Endothelial cell of umbilical vein (primary cell): ENCODE results near the gene GFAP. TPM values are rescaled to one million over a fixed set of nuclear protein-coding genes. Genes with fewer than 3 reads are reported as not detected.

Source experiments
- BruUV-seq: library from RNA; stranded (reverse); fragments of 400-500 nt; replicated peaks from 2 replicates; lab custom pipeline; 2021; lab: Mats Ljungman, UMichigan
- CTCF ChIA-PET: fragments of 300-600, 350-600 bp; sonication (Branson Sonifier 250); formaldehyde crosslinking; loops from one replicate; lab custom pipeline; 2021; ENCODE audit warnings: antibody characterized with exemption, inconsistent platforms; lab: Charles Lee
- POLR2A ChIA-PET: fragments of 300-600, 350-600 bp; sonication (Branson Sonifier 250); formaldehyde crosslinking; loops from one replicate; lab custom pipeline; 2021; ENCODE audit warnings: antibody characterized with exemption, inconsistent platforms; lab: Charles Lee
- DNase-seq: peaks from one replicate; pipeline ENCODE4 v3.0.0-alpha.2; 2011; ENCODE audit warnings: low read depth, low spot score
- FAIRE-seq: peaks from 2 replicates; lab custom pipeline; 2011; peaks lifted over from hg19 to GRCh38; lab: Jason Lieb, UNC
- H2AFZ ChIP-seq: 2 replicates; pipeline ENCODE4 v1.6.0; 2012; ENCODE audit warnings: low read depth, low read length, control low read depth, inconsistent platforms
- H3K27ac ChIP-seq: 2 replicates; pipeline ENCODE4 v1.5.1; 2011; ENCODE audit warnings: low read depth, mild to moderate bottlenecking, control low read depth, low read length, moderate library complexity; ENCODE audit not compliant: insufficient read depth
- H3K27me3 ChIP-seq, 2 experiments: 2 replicates each; pipeline versions ENCODE4 v1.6.0 to v1.6.1; 2011; ENCODE audit warnings: low read length in 2 of 2, mixed read lengths in 1 of 2; ENCODE audit not compliant: control insufficient read depth in 2 of 2, insufficient read depth in 2 of 2
- H3K36me3 ChIP-seq, 2 experiments: 2 replicates in 1 of 2; 3 replicates in 1 of 2; pipeline ENCODE4 v1.5.1; 2011; ENCODE audit warnings: low read length in 2 of 2, mild to moderate bottlenecking in 1 of 2, moderate library complexity in 1 of 2; ENCODE audit not compliant: control insufficient read depth in 2 of 2, insufficient read depth in 2 of 2; ENCODE audit errors: extremely low read depth in 1 of 2
- H3K4me1 ChIP-seq: 3 replicates; pipeline ENCODE4 v1.5.1; 2011; ENCODE audit warnings: mild to moderate bottlenecking, low read length; ENCODE audit not compliant: control insufficient read depth, insufficient read depth; ENCODE audit errors: extremely low read depth
- H3K4me2 ChIP-seq: 2 replicates; pipeline ENCODE4 v1.6.1; 2011; ENCODE audit warnings: low read length, control low read depth, mixed read lengths; ENCODE audit not compliant: insufficient read depth
- H3K4me3 ChIP-seq, 3 experiments: fragments of 200-600 bp in 1 of 3; sonication (generic), shearing (Covaris generic) in 1 of 3; replicated peaks in 1 of 3; 2 replicates each; pipeline ENCODE4 v1.5.1; 2011 to 2016; ENCODE audit warnings: control low read depth in 3 of 3, low read length in 3 of 3, mild to moderate bottlenecking in 2 of 3, inconsistent platforms in 1 of 3, low read depth in 1 of 3, moderate library complexity in 1 of 3; ENCODE audit not compliant: insufficient read depth in 1 of 3
- H3K79me2 ChIP-seq: 2 replicates; pipeline ENCODE4 v1.6.0; 2012; ENCODE audit warnings: low read length, inconsistent platforms; ENCODE audit not compliant: control insufficient read depth, insufficient read depth
- H3K9ac ChIP-seq: replicated peaks from 2 replicates; pipeline ENCODE3; 2011; ENCODE audit warnings: low read length, control low read depth; ENCODE audit not compliant: insufficient read depth; ENCODE audit errors: extremely low read depth
- H3K9me1 ChIP-seq: replicated peaks from 3 replicates; pipeline ENCODE4 v1.6.0; 2011; ENCODE audit warnings: mild to moderate bottlenecking, low read length; ENCODE audit not compliant: control insufficient read depth, insufficient read depth; ENCODE audit errors: extremely low read depth
- H3K9me3 ChIP-seq: replicated peaks from 2 replicates; pipeline ENCODE4 v1.5.1; 2012; ENCODE audit warnings: low read length, inconsistent platforms; ENCODE audit not compliant: control insufficient read depth, insufficient read depth
- H4K20me1 ChIP-seq: replicated peaks from 2 replicates; pipeline ENCODE3; 2011; ENCODE audit warnings: mild to moderate bottlenecking, low read length; ENCODE audit not compliant: control insufficient read depth, insufficient read depth; ENCODE audit errors: extremely low read depth
- EZH2 ChIP-seq: IDR thresholded peaks from 2 replicates; pipeline ENCODE4 v1.6.1; 2012; ENCODE audit warnings: borderline replicate concordance, low read depth, mild to moderate bottlenecking, moderate library complexity, low read length, inconsistent platforms; ENCODE audit not compliant: severe bottlenecking
- FOS ChIP-seq: IDR thresholded peaks from 2 replicates; pipeline ENCODE4 v1.6.1; 2011; ENCODE audit warnings: mild to moderate bottlenecking, low read length, moderate library complexity, borderline replicate concordance; ENCODE audit not compliant: insufficient read depth
- GATA2 ChIP-seq: IDR thresholded peaks from 2 replicates; pipeline ENCODE4 v1.7.0; 2011; ENCODE audit warnings: low read depth, mild to moderate bottlenecking, moderate library complexity, mixed read lengths, low read length; ENCODE audit not compliant: insufficient read length, insufficient read depth
- JUN ChIP-seq: IDR thresholded peaks from 2 replicates; pipeline ENCODE4 v1.6.1; 2011; ENCODE audit warnings: borderline replicate concordance, low read depth; ENCODE audit not compliant: insufficient read length, insufficient read depth
- MYC ChIP-seq: IDR thresholded peaks from one replicate; pipeline ENCODE4 v1.6.1; 2011; ENCODE audit warnings: mild to moderate bottlenecking, low read depth, low read length
- POLR2A ChIP-seq: IDR thresholded peaks from 2 replicates; pipeline ENCODE4 v1.6.1; 2012; ENCODE audit warnings: low read depth, mild to moderate bottlenecking, control low read depth, low read length
- POLR2AphosphoS5 ChIP-seq: IDR thresholded peaks from 2 replicates; pipeline ENCODE4 v1.6.1; 2012; ENCODE audit warnings: low read depth, mild to moderate bottlenecking, control low read depth, low read length, moderate library complexity; ENCODE audit not compliant: insufficient read depth
- dilution Hi-C: fragments of 300-500 bp; cut with MboI; formaldehyde crosslinking; loops from one replicate; pipeline ENCODE4 v1.15.0; 2019; ENCODE audit warnings: low sequenced_read_pairs; ENCODE audit not compliant: extremely low pct_ligation_motif_present
- intact Hi-C: fragments of 100-400 bp; cut with micrococcal nuclease; formaldehyde crosslinking; loops from one replicate; pipeline ENCODE4 v1.10.0; 2022
- polyA plus RNA-seq, 4 experiments: library from polyadenylated mRNA; depleted of rRNA in 3 of 4; stranded (reverse) in 3 of 4; unstranded in 1 of 4; fragments of >200 nt; gene quantifications; 2 replicates each; pipeline versions ENCODE4 v1.2.1 to v1.2.3, GENCODE V29; 2011 to 2012; ENCODE audit warnings: missing spikeins in 1 of 4
- total RNA-seq: library from RNA; stranded (reverse); gene quantifications from 2 replicates; pipeline ENCODE4 v1.2.3, GENCODE V29; 2021
- TF ChIP-seq, protein P1 (sequence below), 2 donors: IDR thresholded peaks; 1 replicate in 1 of 2; 2 replicates in 1 of 2; pipeline ENCODE4 v1.5.1; 2011; ENCODE audit warnings: low read length in 2 of 2, mild to moderate bottlenecking in 2 of 2, moderate library complexity in 2 of 2, control low read depth in 1 of 2, inconsistent platforms in 1 of 2, low read depth in 1 of 2; ENCODE audit not compliant: insufficient read depth in 1 of 2; ENCODE audit errors: extremely low read depth in 1 of 2
- TF ChIP-seq, protein P2 (sequence below): IDR thresholded peaks from 2 replicates; pipeline ENCODE4 v1.6.1; 2011; ENCODE audit not compliant: insufficient read depth, insufficient read length

GFAP gene
- total and polyA plus RNA-seq, 2 donors (not counting 3 experiments of a cell fraction or from before 2014, with no cell fraction given), result 0.07 to 0.42 TPM

DNA sequence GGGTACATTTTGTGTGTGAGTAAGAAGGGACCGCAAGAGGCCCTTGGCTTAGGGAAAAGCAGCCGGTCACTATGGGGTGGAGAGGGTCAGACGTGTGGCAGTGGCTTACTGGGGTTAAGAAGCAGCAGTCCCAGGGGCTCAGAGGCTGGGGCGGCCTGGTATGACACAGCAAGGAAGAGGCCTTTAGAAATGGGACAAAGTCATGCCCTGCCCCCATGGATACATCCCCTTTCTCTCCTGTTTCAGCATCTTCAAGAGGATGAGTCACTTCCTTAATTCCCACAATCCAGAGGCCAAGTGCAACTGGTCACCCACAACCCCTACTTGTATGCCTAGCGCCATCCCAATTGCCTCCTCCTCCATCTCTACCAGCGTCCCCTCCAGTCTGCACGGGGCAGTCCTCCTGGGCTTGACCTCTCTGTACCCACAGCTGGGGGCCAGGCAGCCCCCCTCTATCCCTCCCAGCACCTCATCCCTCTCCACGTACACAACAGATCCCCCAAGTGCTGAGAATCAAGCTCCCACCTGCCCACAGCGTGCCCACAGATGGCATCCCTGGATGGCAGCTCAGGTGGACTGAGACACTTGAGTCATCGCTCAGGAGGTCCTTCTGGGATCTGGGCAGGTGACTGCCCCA, 9.2 kb downstream of the GFAP start:
- peaks cover 35% of the 10 kb centered on the region for H3K4me1 ChIP-seq
- H3K36me3 ChIP-seq, result no peaks in the 10 kb centered on the region
- peak; percentile 99 for FAIRE-seq
- BruUV-seq, result TSS peak; percentile 36
- peak overlapping the region; percentile 64 for H2AFZ ChIP-seq
- no peak overlapping the region for H3K4me3 ChIP-seq
- no peaks in the 10 kb centered on the region for H3K9me3 ChIP-seq
- H3K4me2 ChIP-seq, result peak overlapping the region; percentile 54
- H3K27me3 ChIP-seq, result no peaks in the 10 kb centered on the region
- H3K79me2 ChIP-seq, result no peaks in the 10 kb centered on the region
- peak overlapping the region; percentile 84 for H3K27ac ChIP-seq
- ChIA-PET POLR2A (no interaction called here), CTCF (interaction anchor here (1.4 to 2.2 kb wide), 2 partner anchors 12 to 14 kb away, joined by 3 to 11 read pairs; no protein-coding TSS in a partner anchor)
- intact Hi-C loops (no loop called here), dilution Hi-C loops (no loop called here)
- H4K20me1 ChIP-seq, result no peaks in the 10 kb centered on the region
- peak; percentile 77 for DNase-seq
- H3K9me1 ChIP-seq, result no peaks in the 10 kb centered on the region
- H3K9ac ChIP-seq, result peak overlapping the region; percentile 36
- TF ChIP-seq, protein P1, sequence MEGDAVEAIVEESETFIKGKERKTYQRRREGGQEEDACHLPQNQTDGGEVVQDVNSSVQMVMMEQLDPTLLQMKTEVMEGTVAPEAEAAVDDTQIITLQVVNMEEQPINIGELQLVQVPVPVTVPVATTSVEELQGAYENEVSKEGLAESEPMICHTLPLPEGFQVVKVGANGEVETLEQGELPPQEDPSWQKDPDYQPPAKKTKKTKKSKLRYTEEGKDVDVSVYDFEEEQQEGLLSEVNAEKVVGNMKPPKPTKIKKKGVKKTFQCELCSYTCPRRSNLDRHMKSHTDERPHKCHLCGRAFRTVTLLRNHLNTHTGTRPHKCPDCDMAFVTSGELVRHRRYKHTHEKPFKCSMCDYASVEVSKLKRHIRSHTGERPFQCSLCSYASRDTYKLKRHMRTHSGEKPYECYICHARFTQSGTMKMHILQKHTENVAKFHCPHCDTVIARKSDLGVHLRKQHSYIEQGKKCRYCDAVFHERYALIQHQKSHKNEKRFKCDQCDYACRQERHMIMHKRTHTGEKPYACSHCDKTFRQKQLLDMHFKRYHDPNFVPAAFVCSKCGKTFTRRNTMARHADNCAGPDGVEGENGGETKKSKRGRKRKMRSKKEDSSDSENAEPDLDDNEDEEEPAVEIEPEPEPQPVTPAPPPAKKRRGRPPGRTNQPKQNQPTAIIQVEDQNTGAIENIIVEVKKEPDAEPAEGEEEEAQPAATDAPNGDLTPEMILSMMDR (IDR thresholded peaks at IDR 0.05; ENCODE audit: extremely low read depth in 1 of 2, insufficient read depth in 1 of 2, low read depth in 1 of 2, low read length in 2 of 2), result no peak
- no peak for TF ChIP-seq MYC
- peak; percentile 30 for TF ChIP-seq POLR2A
- TF ChIP-seq, protein P2, sequence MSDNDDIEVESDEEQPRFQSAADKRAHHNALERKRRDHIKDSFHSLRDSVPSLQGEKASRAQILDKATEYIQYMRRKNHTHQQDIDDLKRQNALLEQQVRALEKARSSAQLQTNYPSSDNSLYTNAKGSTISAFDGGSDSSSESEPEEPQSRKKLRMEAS, result no peak
- no peak for TF ChIP-seq GATA2
- TF ChIP-seq POLR2AphosphoS5, result peak; percentile 55
- TF ChIP-seq FOS, result peak; percentile 84
- no peak for TF ChIP-seq EZH2
- TF ChIP-seq JUN, result peak; percentile 94
